KOPT-K1 (cell line): ENCODE results near the gene DTNA.

Experiments
- H3K27ac ChIP-seq: fragments of 200-600 bp; sonication (generic); 2 replicates; pipeline ENCODE4 v1.5.1; 2016; ENCODE audit warnings: antibody characterized with exemption, mild to moderate bottlenecking, low read depth, low read length; ENCODE audit not compliant: poor library complexity, severe bottlenecking
- H3K36me3 ChIP-seq: fragments of 200-600 bp; sonication (generic); 2 replicates; pipeline ENCODE4 v1.5.1; 2017; ENCODE audit warnings: antibody characterized with exemption, mild to moderate bottlenecking, low read length, moderate library complexity; ENCODE audit not compliant: insufficient read depth
- H3K9me3 ChIP-seq: fragments of 200-600 bp; sonication (generic); 2 replicates; pipeline ENCODE4 v1.5.1; 2017; ENCODE audit warnings: antibody characterized with exemption, low read length, mild to moderate bottlenecking; ENCODE audit not compliant: insufficient read depth, poor library complexity, severe bottlenecking

Gene DTNA

GRCh38 chr18:34863702-34864101 is 153.6 kb downstream of the DTNA start:
- H3K27ac ChIP-seq, result peak overlapping the region; percentile 2
- no peaks in the 10 kb centered on the region for H3K36me3 ChIP-seq
- H3K9me3 ChIP-seq, result peaks cover 10% of the 10 kb centered on the region

- Histone ChIP-seq H3K36me3 (no peaks in the 10 kb centered on the region), H3K27ac (no peak overlapping the region), H3K9me3 (peaks cover 5% of the 10 kb centered on the region)
These were observed 154.9 kb downstream of the DTNA start for GRCh38 chr18:34864836-34865497.

GRCh38 chr18:34866310-34866709 is 156.2 kb downstream of the DTNA start:
- H3K36me3 ChIP-seq, result no peaks in the 10 kb centered on the region
- peaks cover 5% of the 10 kb centered on the region for H3K9me3 ChIP-seq
- H3K27ac ChIP-seq, result no peak overlapping the region

GRCh38 chr18:34866739-34867138 is 156.6 kb downstream of the DTNA start:
- Histone ChIP-seq H3K27ac (no peak overlapping the region), H3K36me3 (no peaks in the 10 kb centered on the region), H3K9me3 (peaks cover 5% of the 10 kb centered on the region)

GRCh38 chr18:34867520-34867919 is 157.4 kb downstream of the DTNA start:
- H3K9me3 ChIP-seq, result peaks cover 5% of the 10 kb centered on the region
- H3K36me3 ChIP-seq, result no peaks in the 10 kb centered on the region
- no peak overlapping the region for H3K27ac ChIP-seq

- Histone ChIP-seq H3K27ac (no peak overlapping the region), H3K9me3 (peaks cover 2% of the 10 kb centered on the region), H3K36me3 (no peaks in the 10 kb centered on the region)
These were observed 160.6 kb downstream of the DTNA start for GRCh38 chr18:34870555-34871310.

- Histone ChIP-seq H3K27ac (no peak overlapping the region), H3K9me3 (no peaks in the 10 kb centered on the region), H3K36me3 (no peaks in the 10 kb centered on the region)
These were observed 161.3 kb downstream of the DTNA start for GRCh38 chr18:34871435-34871834.

GRCh38 chr18:34872066-34872465 is 162.0 kb downstream of the DTNA start:
- no peak overlapping the region for H3K27ac ChIP-seq
- no peaks in the 10 kb centered on the region for H3K36me3 ChIP-seq
- H3K9me3 ChIP-seq, result no peaks in the 10 kb centered on the region

- no peak overlapping the region for H3K27ac ChIP-seq
- no peaks in the 10 kb centered on the region for H3K9me3 ChIP-seq
- no peaks in the 10 kb centered on the region for H3K36me3 ChIP-seq
These were observed 164.0 kb downstream of the DTNA start for GRCh38 chr18:34873986-34874580.

- Histone ChIP-seq H3K9me3 (no peaks in the 10 kb centered on the region), H3K36me3 (no peaks in the 10 kb centered on the region), H3K27ac (no peak overlapping the region)
These were observed 165.1 kb downstream of the DTNA start for GRCh38 chr18:34875150-34875549.

GRCh38 chr18:34880403-34880802 is 170.3 kb downstream of the DTNA start:
- H3K9me3 ChIP-seq, result no peaks in the 10 kb centered on the region
- H3K36me3 ChIP-seq, result no peaks in the 10 kb centered on the region
- H3K27ac ChIP-seq, result no peak overlapping the region

- Histone ChIP-seq H3K36me3 (no peaks in the 10 kb centered on the region), H3K27ac (no peak overlapping the region), H3K9me3 (no peaks in the 10 kb centered on the region)
These were observed 171.1 kb downstream of the DTNA start for GRCh38 chr18:34880882-34881834.

- no peaks in the 10 kb centered on the region for H3K9me3 ChIP-seq
These were observed 174.3 kb downstream of the DTNA start for GRCh38 chr18:34884436-34884835.

GRCh38 chr18:34886177-34886576 is 176.1 kb downstream of the DTNA start:
- Histone ChIP-seq H3K27ac (no peak overlapping the region), H3K36me3 (no peaks in the 10 kb centered on the region)

More at GRCh38 chr18:34884436-34884835, 174.3 kb downstream of the DTNA start:
- H3K36me3 ChIP-seq, result no peaks in the 10 kb centered on the region
- no peak overlapping the region for H3K27ac ChIP-seq

More at GRCh38 chr18:34886177-34886576, 176.1 kb downstream of the DTNA start:
- H3K9me3 ChIP-seq, result no peaks in the 10 kb centered on the region
